ENCODE data around the gene MKLN1. TPM values are rescaled to one million over a fixed set of nuclear protein-coding genes. Genes with fewer than 3 reads are reported as not detected.

The MKLN1 gene
- total RNA-seq, 1 experiment from 2014 or later: 48.5 TPM

- intact Hi-C loops (cut with micrococcal nuclease): no loop called here
- H3K9ac ChIP-seq (ENCODE audit: low read length): no peak overlapping the region
- ChIA-PET RAD21 (ENCODE audit: low non-redundant PET in 1 of 2, low total read pairs in 2 of 2, uncharacterized antibody in 2 of 2, unreplicated experiment in 2 of 2) (no interaction called here), POLR2A (no interaction called here), CTCF (interaction anchor here (1.1 kb wide), 1 partner anchor 19 kb away, joined by 4 read pairs; no protein-coding TSS in a partner anchor)
- TF ChIP-seq EZH2phosphoT487 (IDR thresholded peaks at IDR 0.05; ENCODE audit: borderline replicate concordance): no peak
- TF ChIP-seq POLR2A (IDR thresholded peaks at IDR 0.05; ENCODE audit: borderline replicate concordance, extremely low read depth, insufficient read depth, insufficient read length): no peak
- no peak for TF ChIP-seq REST (IDR thresholded peaks at IDR 0.05; ENCODE audit: low read depth)
- no peaks in the 10 kb centered on the region; a peak in 1 of 4 replicates for H3K36me3 ChIP-seq (ENCODE audit: control insufficient read depth in 1 of 2, insufficient read depth in 2 of 2, low read length in 2 of 2)
- H3K79me2 ChIP-seq (ENCODE audit: insufficient read depth, low read length): no peaks in the 10 kb centered on the region
- no peaks in the 10 kb centered on the region for H3K27me3 ChIP-seq (ENCODE audit: insufficient read depth, low read length)
- ATAC-seq: no peak
- H3K9me2 ChIP-seq (ENCODE audit: insufficient read depth): no peaks in the 10 kb centered on the region
- H3K4me3 ChIP-seq (replicated peaks in 1 of 2; ENCODE audit: low read depth in 1 of 2, low read length in 2 of 2): no peak overlapping the region
- no peak overlapping the region for H3K4me2 ChIP-seq (ENCODE audit: low read length)
- H3K4me1 ChIP-seq (ENCODE audit: control insufficient read depth in 1 of 2, insufficient read depth in 2 of 2, low read length in 2 of 2): no peaks in the 10 kb centered on the region
- no peak for DNase-seq (ENCODE audit: low read depth, low spot score)
- H2AFZ ChIP-seq (ENCODE audit: low read depth, low read length, poor library complexity, severe bottlenecking): no peak overlapping the region
- no peaks in the 10 kb centered on the region for H4K20me1 ChIP-seq (ENCODE audit: insufficient read depth)
- H3K27ac ChIP-seq (ENCODE audit: low read depth, low read length): no peak overlapping the region
- no peaks in the 10 kb centered on the region for H3K9me3 ChIP-seq (ENCODE audit: control insufficient read depth in 1 of 2, insufficient read depth in 1 of 2, low read depth in 1 of 2, low read length in 2 of 2)
- BruUV-seq (replicated peaks): no TSS peak
These were observed 165.9 kb downstream of the MKLN1 start for GRCh38 chr7:131493581-131493980.

GRCh38 chr7:131494182-131494581, 166.5 kb downstream of the MKLN1 start:
- no peaks in the 10 kb centered on the region for H4K20me1 ChIP-seq (ENCODE audit: insufficient read depth)
- BruUV-seq (replicated peaks): no TSS peak
- no peak overlapping the region for H3K4me3 ChIP-seq (replicated peaks in 1 of 2; ENCODE audit: low read depth in 1 of 2, low read length in 2 of 2)
- RAD21 ChIA-PET (ENCODE audit: low non-redundant PET in 1 of 2, low total read pairs in 2 of 2, uncharacterized antibody in 2 of 2, unreplicated experiment in 2 of 2): no interaction called here
- POLR2A ChIA-PET: no interaction called here
- H3K27ac ChIP-seq (ENCODE audit: low read depth, low read length): no peak overlapping the region
- H3K79me2 ChIP-seq (ENCODE audit: insufficient read depth, low read length): no peaks in the 10 kb centered on the region
- TF ChIP-seq EZH2phosphoT487 (IDR thresholded peaks at IDR 0.05; ENCODE audit: borderline replicate concordance) (no peak), SP1 (IDR thresholded peaks at IDR 0.05; ENCODE audit: low read depth) (no peak), RAD21 (IDR thresholded peaks at IDR 0.05; ENCODE audit: low read depth) (no peak), FOSL1 (IDR thresholded peaks at IDR 0.05; ENCODE audit: low read depth) (no peak), ZBTB33 (IDR thresholded peaks at IDR 0.05; ENCODE audit: extremely low read depth, insufficient replicate concordance, low read length) (no peak), ELF1 (IDR thresholded peaks at IDR 0.05; ENCODE audit: borderline replicate concordance, low read depth) (no peak), ZFX (IDR thresholded peaks at IDR 0.05) (no peak), EZH2 (IDR thresholded peaks at IDR 0.05) (no peak), ZNF274 (IDR thresholded peaks at IDR 0.05; ENCODE audit: low read depth, low read length) (no peak), ATF3 (IDR thresholded peaks at IDR 0.05) (no peak), CEBPB (IDR thresholded peaks at IDR 0.05; ENCODE audit: low read depth) (no peak), SRF (IDR thresholded peaks at IDR 0.05; ENCODE audit: low read depth) (no peak)
- CTCF ChIA-PET: no interaction called here
- no peaks in the 10 kb centered on the region; a peak in 1 of 4 replicates for H3K36me3 ChIP-seq (ENCODE audit: control insufficient read depth in 1 of 2, insufficient read depth in 2 of 2, low read length in 2 of 2)
- no peak overlapping the region for H3K9ac ChIP-seq (ENCODE audit: low read length)
- no peaks in the 10 kb centered on the region for H3K9me2 ChIP-seq (ENCODE audit: insufficient read depth)
- no peaks in the 10 kb centered on the region for H3K27me3 ChIP-seq (ENCODE audit: insufficient read depth, low read length)
- H2AFZ ChIP-seq (ENCODE audit: low read depth, low read length, poor library complexity, severe bottlenecking): no peak overlapping the region
- no peak for DNase-seq (ENCODE audit: low read depth, low spot score)
- intact Hi-C loops (cut with micrococcal nuclease): no loop called here
- H3K4me1 ChIP-seq (ENCODE audit: control insufficient read depth in 1 of 2, insufficient read depth in 2 of 2, low read length in 2 of 2): no peaks in the 10 kb centered on the region
- no peak overlapping the region for H3K4me2 ChIP-seq (ENCODE audit: low read length)
- ATAC-seq: no peak
- H3K9me3 ChIP-seq (ENCODE audit: control insufficient read depth in 1 of 2, insufficient read depth in 1 of 2, low read depth in 1 of 2, low read length in 2 of 2): no peaks in the 10 kb centered on the region

All from HCT116 (cell line).